ENCODE measurements around the gene CDYL2.

The CDYL2 gene

DNA sequence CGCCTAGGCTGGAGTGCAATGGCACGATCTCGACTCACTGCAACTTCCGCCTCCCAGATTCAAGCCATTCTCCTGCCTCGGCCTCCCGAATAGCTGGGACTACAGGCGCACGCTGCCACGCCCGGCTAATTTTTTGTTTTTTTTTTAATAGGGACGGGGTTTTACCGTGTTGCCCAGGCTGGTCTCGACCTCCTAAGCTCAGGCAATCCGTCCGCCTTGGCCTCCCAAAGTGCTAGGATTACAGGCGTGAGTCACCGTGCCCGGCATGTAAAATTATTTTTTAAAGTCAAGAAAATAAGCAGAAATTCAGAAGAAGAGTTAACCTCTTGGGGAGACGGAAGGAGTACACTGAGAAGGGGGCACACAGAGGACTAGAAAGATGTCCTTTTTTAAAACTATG, 27.5 kb downstream of the CDYL2 start:
- no peak overlapping the region for H3K18ac ChIP-seq (ENCODE audit: low read length)
- H3K36me3 ChIP-seq (ENCODE audit: control insufficient read depth in 1 of 2, insufficient read depth in 2 of 2, low read length in 2 of 2), result no peaks in the 10 kb centered on the region
- H3K27ac ChIP-seq (ENCODE audit: low read depth, low read length), result no peak overlapping the region
- H3K4me3 ChIP-seq (ENCODE audit: low read depth, low read length), result no peak overlapping the region
- H3K23ac ChIP-seq (ENCODE audit: low read length), result no peak overlapping the region
- H2AFZ ChIP-seq (ENCODE audit: insufficient read depth, low read length, poor library complexity), result no peak overlapping the region
- no peak overlapping the region for H4K91ac ChIP-seq (ENCODE audit: low read depth, low read length)
- H3K14ac ChIP-seq (ENCODE audit: low read length), result no peak overlapping the region
- no peak overlapping the region for H2AK5ac ChIP-seq (ENCODE audit: low read length)
- H3K9ac ChIP-seq (ENCODE audit: low read length), result no peak overlapping the region
- no peaks in the 10 kb centered on the region for H3K79me2 ChIP-seq (ENCODE audit: control insufficient read depth, insufficient read depth, low read length, poor library complexity)
- H3K4me1 ChIP-seq (ENCODE audit: control insufficient read depth in 1 of 2, insufficient read depth in 2 of 2, low read length in 2 of 2), result no peaks in the 10 kb centered on the region
- H3K4ac ChIP-seq (ENCODE audit: low read depth, low read length), result no peak overlapping the region
- peak; percentile 3 to 30 for DNase-seq
- H3K27me3 ChIP-seq (ENCODE audit: insufficient read depth, low read length), result no peaks in the 10 kb centered on the region
- H4K8ac ChIP-seq (ENCODE audit: low read depth, low read length), result no peak overlapping the region
- H2BK12ac ChIP-seq (ENCODE audit: low read length), result no peak overlapping the region
- no peaks in the 10 kb centered on the region for H3K79me1 ChIP-seq (ENCODE audit: low read length)
- no peaks in the 10 kb centered on the region for H3K9me3 ChIP-seq (ENCODE audit: insufficient read depth, low read depth, low read length)
- no CpG with 5 or more reads among the region's 19 CpGs for WGBS (ENCODE audit: extremely low coverage, insufficient coverage, insufficient read length)
- no peak overlapping the region for H4K12ac ChIP-seq (ENCODE audit: low read depth, low read length)
- no peak overlapping the region for H2BK5ac ChIP-seq (ENCODE audit: low read depth, low read length, poor library complexity)
- no peak overlapping the region for H3K4me2 ChIP-seq (ENCODE audit: low read length)
- H2BK120ac ChIP-seq (ENCODE audit: insufficient read depth, low read length, poor library complexity), result no peak overlapping the region

DNA sequence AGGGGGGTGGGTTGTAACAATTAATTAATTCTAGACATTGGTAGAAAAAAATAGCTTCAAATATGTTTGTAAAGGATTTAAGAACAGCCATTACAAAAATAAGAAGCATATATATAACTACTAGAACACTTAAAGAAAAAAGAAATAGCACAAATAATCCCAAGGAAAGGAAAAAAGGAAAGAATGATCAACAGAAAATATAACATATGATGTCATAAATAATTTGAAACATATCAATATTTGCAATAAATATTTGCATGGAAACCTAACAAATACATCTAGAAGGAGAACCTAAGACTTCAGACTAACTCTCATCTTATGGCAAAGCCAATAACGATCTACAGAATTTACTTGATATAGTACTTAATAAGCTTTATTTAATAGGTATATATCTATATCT, 28.9 kb downstream of the CDYL2 start:
- no CpG with 5 or more reads among the region's 1 CpG for WGBS (ENCODE audit: extremely low coverage, insufficient coverage, insufficient read length)
- H3K79me2 ChIP-seq (ENCODE audit: control insufficient read depth, insufficient read depth, low read length, poor library complexity), result no peaks in the 10 kb centered on the region
- H3K4me1 ChIP-seq (ENCODE audit: control insufficient read depth in 1 of 2, insufficient read depth in 2 of 2, low read length in 2 of 2), result no peaks in the 10 kb centered on the region
- no peak overlapping the region for H2AK5ac ChIP-seq (ENCODE audit: low read length)
- no peak overlapping the region for H3K4me2 ChIP-seq (ENCODE audit: low read length)
- no peak overlapping the region for H3K23ac ChIP-seq (ENCODE audit: low read length)
- H3K27ac ChIP-seq (ENCODE audit: low read depth, low read length), result no peak overlapping the region
- no peaks in the 10 kb centered on the region for H3K27me3 ChIP-seq (ENCODE audit: insufficient read depth, low read length)
- no peak overlapping the region for H2BK5ac ChIP-seq (ENCODE audit: low read depth, low read length, poor library complexity)
- no peak overlapping the region for H3K14ac ChIP-seq (ENCODE audit: low read length)
- no peak overlapping the region for H4K91ac ChIP-seq (ENCODE audit: low read depth, low read length)
- H3K9me3 ChIP-seq (ENCODE audit: insufficient read depth, low read depth, low read length), result no peaks in the 10 kb centered on the region
- DNase-seq, result no peak
- H2BK12ac ChIP-seq (ENCODE audit: low read length), result no peak overlapping the region
- no peak overlapping the region for H4K12ac ChIP-seq (ENCODE audit: low read depth, low read length)
- H3K36me3 ChIP-seq (ENCODE audit: control insufficient read depth in 1 of 2, insufficient read depth in 2 of 2, low read length in 2 of 2), result no peaks in the 10 kb centered on the region
- H2AFZ ChIP-seq (ENCODE audit: insufficient read depth, low read length, poor library complexity), result no peak overlapping the region
- no peak overlapping the region for H2BK120ac ChIP-seq (ENCODE audit: insufficient read depth, low read length, poor library complexity)
- no peaks in the 10 kb centered on the region for H3K79me1 ChIP-seq (ENCODE audit: low read length)
- H3K9ac ChIP-seq (ENCODE audit: low read length), result no peak overlapping the region
- H3K4me3 ChIP-seq (ENCODE audit: low read depth, low read length), result no peak overlapping the region
- H4K8ac ChIP-seq (ENCODE audit: low read depth, low read length), result no peak overlapping the region
- no peak overlapping the region for H3K4ac ChIP-seq (ENCODE audit: low read depth, low read length)
- H3K18ac ChIP-seq (ENCODE audit: low read length), result no peak overlapping the region

- no peak overlapping the region for H3K27ac ChIP-seq (ENCODE audit: low read depth, low read length)
- no peak overlapping the region for H3K23ac ChIP-seq (ENCODE audit: low read length)
- no peaks in the 10 kb centered on the region for H3K79me1 ChIP-seq (ENCODE audit: low read length)
- H3K9ac ChIP-seq (ENCODE audit: low read length), result no peak overlapping the region
- no peaks in the 10 kb centered on the region for H3K79me2 ChIP-seq (ENCODE audit: control insufficient read depth, insufficient read depth, low read length, poor library complexity)
- no peak overlapping the region for H3K4me3 ChIP-seq (ENCODE audit: low read depth, low read length)
- H2AFZ ChIP-seq (ENCODE audit: insufficient read depth, low read length, poor library complexity), result no peak overlapping the region
- no peak overlapping the region for H2BK5ac ChIP-seq (ENCODE audit: low read depth, low read length, poor library complexity)
- H3K4ac ChIP-seq (ENCODE audit: low read depth, low read length), result no peak overlapping the region
- H3K14ac ChIP-seq (ENCODE audit: low read length), result no peak overlapping the region
- H2BK120ac ChIP-seq (ENCODE audit: insufficient read depth, low read length, poor library complexity), result no peak overlapping the region
- no peak overlapping the region for H2AK5ac ChIP-seq (ENCODE audit: low read length)
- H3K4me2 ChIP-seq (ENCODE audit: low read length), result no peak overlapping the region
- H2BK12ac ChIP-seq (ENCODE audit: low read length), result no peak overlapping the region
- no peak overlapping the region for H4K91ac ChIP-seq (ENCODE audit: low read depth, low read length)
- no peaks in the 10 kb centered on the region for H3K4me1 ChIP-seq (ENCODE audit: control insufficient read depth in 1 of 2, insufficient read depth in 2 of 2, low read length in 2 of 2)
- no CpG with 5 or more reads among the region's 1 CpG for WGBS (ENCODE audit: extremely low coverage, insufficient coverage, insufficient read length)
- H3K9me3 ChIP-seq (ENCODE audit: insufficient read depth, low read depth, low read length), result no peaks in the 10 kb centered on the region
- no peak overlapping the region for H4K12ac ChIP-seq (ENCODE audit: low read depth, low read length)
- H3K18ac ChIP-seq (ENCODE audit: low read length), result no peak overlapping the region
- H3K27me3 ChIP-seq (ENCODE audit: insufficient read depth, low read length), result no peaks in the 10 kb centered on the region
- H3K36me3 ChIP-seq (ENCODE audit: control insufficient read depth in 1 of 2, insufficient read depth in 2 of 2, low read length in 2 of 2), result no peaks in the 10 kb centered on the region
- DNase-seq, result no peak
- H4K8ac ChIP-seq (ENCODE audit: low read depth, low read length), result no peak overlapping the region
Observed at GRCh38 chr16:80766798-80767197, 37.6 kb downstream of the CDYL2 start.

- H4K8ac ChIP-seq (ENCODE audit: low read depth, low read length), result no peak overlapping the region
- no CpG with 5 or more reads among the region's 6 CpGs for WGBS (ENCODE audit: extremely low coverage, insufficient coverage, insufficient read length)
- no peak for DNase-seq
Observed at GRCh38 chr16:80759419-80760162, 44.8 kb downstream of the CDYL2 start.

More at GRCh38 chr16:80759419-80760162, 44.8 kb downstream of the CDYL2 start:
- Histone ChIP-seq H2BK120ac (ENCODE audit: insufficient read depth, low read length, poor library complexity) (no peak overlapping the region), H2AFZ (ENCODE audit: insufficient read depth, low read length, poor library complexity) (no peak overlapping the region), H2BK5ac (ENCODE audit: low read depth, low read length, poor library complexity) (no peak overlapping the region), H3K27ac (ENCODE audit: low read depth, low read length) (no peak overlapping the region), H2AK5ac (ENCODE audit: low read length) (no peak overlapping the region), H3K4me2 (ENCODE audit: low read length) (no peak overlapping the region), H3K14ac (ENCODE audit: low read length) (no peak overlapping the region), H3K9ac (ENCODE audit: low read length) (no peak overlapping the region), H3K4me3 (ENCODE audit: low read depth, low read length) (no peak overlapping the region), H3K79me2 (ENCODE audit: control insufficient read depth, insufficient read depth, low read length, poor library complexity) (no peaks in the 10 kb centered on the region), H2BK12ac (ENCODE audit: low read length) (no peak overlapping the region), H3K23ac (ENCODE audit: low read length) (no peak overlapping the region), H4K91ac (ENCODE audit: low read depth, low read length) (no peak overlapping the region), H4K12ac (ENCODE audit: low read depth, low read length) (no peak overlapping the region), H3K4me1 (ENCODE audit: control insufficient read depth in 1 of 2, insufficient read depth in 2 of 2, low read length in 2 of 2) (no peaks in the 10 kb centered on the region), H3K79me1 (ENCODE audit: low read length) (no peaks in the 10 kb centered on the region), H3K36me3 (ENCODE audit: control insufficient read depth in 1 of 2, insufficient read depth in 2 of 2, low read length in 2 of 2) (no peaks in the 10 kb centered on the region), H3K18ac (ENCODE audit: low read length) (no peak overlapping the region), H3K4ac (ENCODE audit: low read depth, low read length) (no peak overlapping the region), H3K9me3 (ENCODE audit: insufficient read depth, low read depth, low read length) (no peaks in the 10 kb centered on the region), H3K27me3 (ENCODE audit: insufficient read depth, low read length) (no peaks in the 10 kb centered on the region)
